Vagina (tissue), 2 donors: ENCODE measurements around the gene RAF1.

Experiments
- CTCF ChIP-seq, 3 experiments: fragments of 450-650 bp in 2 of 3; fragments of 200-600 bp in 1 of 3; sonication (generic) in 1 of 3; IDR thresholded peaks; one replicate each; pipeline ENCODE4 v1.5.1; 2017 to 2019; ENCODE audit warnings: antibody characterized with exemption in 3 of 3, mild to moderate bottlenecking in 2 of 3, moderate library complexity in 2 of 3
- POLR2AphosphoS5 ChIP-seq, 2 donors: sonication (generic); formaldehyde crosslinking; IDR thresholded peaks; one replicate each; pipeline ENCODE4 v1.9.0; 2017; ENCODE audit warnings: antibody characterized with exemption in 2 of 2, mild to moderate bottlenecking in 2 of 2, low read depth in 1 of 2; ENCODE audit not compliant: insufficient read depth in 1 of 2

GRCh38 chr3:12615266-12615665, 48.7 kb downstream of the RAF1 start:
- TF ChIP-seq CTCF (IDR thresholded peaks at IDR 0.05) (no peak), POLR2AphosphoS5 (IDR thresholded peaks at IDR 0.05; ENCODE audit: insufficient read depth in 1 of 2, low read depth in 1 of 2) (no peak)
